ENCODE measurements around the gene BICD2.

The BICD2 gene

DNA sequence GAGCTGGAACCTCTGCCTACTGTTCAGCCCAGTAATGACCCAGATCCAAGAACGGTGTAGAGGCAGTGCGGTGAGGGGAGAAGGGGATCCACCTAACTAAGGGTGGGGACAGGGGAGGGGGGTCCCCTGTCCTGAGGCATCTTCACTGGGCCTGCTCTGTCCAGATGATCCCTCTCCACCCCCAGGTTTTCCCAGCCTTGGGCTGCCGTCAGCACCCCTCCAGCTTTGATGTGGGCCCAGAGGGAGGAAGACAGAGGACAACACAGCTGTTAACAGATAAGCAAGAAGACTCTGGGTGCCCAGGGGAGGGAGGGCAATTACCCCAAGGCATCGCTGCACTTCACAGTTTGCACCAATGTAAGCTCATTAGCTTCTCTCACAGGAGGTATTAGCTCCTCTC lies 19.3 kb downstream of the BICD2 start:
- H3K4me1 ChIP-seq (ENCODE audit: insufficient read depth, poor library complexity, severe bottlenecking): peaks cover 25% of the 10 kb centered on the region
- no peak for ATAC-seq (ENCODE audit: low read depth)
- TF ChIP-seq, protein P1, sequence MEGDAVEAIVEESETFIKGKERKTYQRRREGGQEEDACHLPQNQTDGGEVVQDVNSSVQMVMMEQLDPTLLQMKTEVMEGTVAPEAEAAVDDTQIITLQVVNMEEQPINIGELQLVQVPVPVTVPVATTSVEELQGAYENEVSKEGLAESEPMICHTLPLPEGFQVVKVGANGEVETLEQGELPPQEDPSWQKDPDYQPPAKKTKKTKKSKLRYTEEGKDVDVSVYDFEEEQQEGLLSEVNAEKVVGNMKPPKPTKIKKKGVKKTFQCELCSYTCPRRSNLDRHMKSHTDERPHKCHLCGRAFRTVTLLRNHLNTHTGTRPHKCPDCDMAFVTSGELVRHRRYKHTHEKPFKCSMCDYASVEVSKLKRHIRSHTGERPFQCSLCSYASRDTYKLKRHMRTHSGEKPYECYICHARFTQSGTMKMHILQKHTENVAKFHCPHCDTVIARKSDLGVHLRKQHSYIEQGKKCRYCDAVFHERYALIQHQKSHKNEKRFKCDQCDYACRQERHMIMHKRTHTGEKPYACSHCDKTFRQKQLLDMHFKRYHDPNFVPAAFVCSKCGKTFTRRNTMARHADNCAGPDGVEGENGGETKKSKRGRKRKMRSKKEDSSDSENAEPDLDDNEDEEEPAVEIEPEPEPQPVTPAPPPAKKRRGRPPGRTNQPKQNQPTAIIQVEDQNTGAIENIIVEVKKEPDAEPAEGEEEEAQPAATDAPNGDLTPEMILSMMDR (IDR thresholded peaks at IDR 0.05; ENCODE audit: poor library complexity, severe bottlenecking): no peak
- H3K27ac ChIP-seq (ENCODE audit: poor library complexity, severe bottlenecking): no peak overlapping the region
- H3K9me3 ChIP-seq (ENCODE audit: severe bottlenecking): no peaks in the 10 kb centered on the region
- H3K4me3 ChIP-seq (ENCODE audit: severe bottlenecking): no peak overlapping the region
- DNase-seq (ENCODE audit: low spot score): no peak
- no peaks in the 10 kb centered on the region for H3K36me3 ChIP-seq (ENCODE audit: low read depth)
- no peaks in the 10 kb centered on the region for H3K27me3 ChIP-seq (ENCODE audit: insufficient read depth, poor library complexity, severe bottlenecking)

DNA sequence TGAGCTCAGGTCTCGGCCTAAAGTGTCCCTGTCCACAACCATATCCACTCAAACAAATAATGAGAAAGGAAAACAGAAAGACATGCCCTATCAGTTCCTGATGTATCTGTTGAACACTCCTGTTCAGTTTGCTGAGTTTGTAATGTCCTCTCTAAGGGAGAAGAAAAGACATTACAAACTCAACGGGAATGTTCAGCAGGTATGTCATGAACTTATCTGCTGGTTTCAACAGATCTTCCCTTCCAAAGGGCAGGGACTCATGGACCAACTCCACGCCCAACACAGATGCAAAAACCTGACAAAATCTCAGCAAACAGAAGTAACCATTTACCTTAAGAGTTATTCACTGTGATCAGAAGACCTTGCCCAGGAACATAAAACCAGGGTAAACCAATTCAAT lies 23.7 kb downstream of the BICD2 start:
- peak overlapping the region; percentile 49 for H3K27ac ChIP-seq (ENCODE audit: poor library complexity, severe bottlenecking)

DNA sequence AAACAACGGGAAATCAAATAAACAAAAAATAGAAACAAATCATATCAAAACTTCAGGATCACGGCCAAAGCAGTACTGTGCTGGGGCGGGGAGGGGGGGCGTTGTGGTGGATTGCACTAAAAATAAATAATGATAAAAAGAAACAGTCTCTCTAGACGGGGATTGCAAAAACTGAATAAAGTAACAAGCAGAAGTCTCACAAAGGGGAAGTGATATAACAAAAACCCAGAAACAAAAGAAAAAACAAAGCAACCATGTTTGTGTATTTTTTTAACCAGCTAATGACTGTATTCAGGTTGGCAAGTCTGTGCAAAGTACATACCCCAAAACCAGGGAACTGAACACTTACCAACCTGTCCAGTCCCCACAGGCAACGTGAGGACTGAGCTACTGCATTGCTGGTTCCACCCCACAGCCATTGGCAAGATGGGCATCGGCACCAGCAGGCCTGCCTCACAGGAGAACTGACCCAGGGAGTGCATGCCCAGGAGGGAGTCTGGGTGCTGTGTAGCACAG lies 24.1 kb downstream of the BICD2 start:
- Histone ChIP-seq H3K27me3 (ENCODE audit: insufficient read depth, poor library complexity, severe bottlenecking) (no peaks in the 10 kb centered on the region), H3K9me3 (ENCODE audit: severe bottlenecking) (no peaks in the 10 kb centered on the region), H3K4me3 (ENCODE audit: severe bottlenecking) (no peak overlapping the region), H3K36me3 (ENCODE audit: low read depth) (no peaks in the 10 kb centered on the region), H3K4me1 (ENCODE audit: insufficient read depth, poor library complexity, severe bottlenecking) (peaks cover 51% of the 10 kb centered on the region), H3K27ac (ENCODE audit: poor library complexity, severe bottlenecking) (peak overlapping the region; percentile 49)
- TF ChIP-seq, protein P1 (IDR thresholded peaks at IDR 0.05; ENCODE audit: poor library complexity, severe bottlenecking): no peak
- ATAC-seq (ENCODE audit: low read depth): peak; percentile 3; the same call in 2 of the 3 replicates
- DNase-seq (ENCODE audit: low spot score): peak; percentile 46

More for the DNA sequence above, 23.7 kb downstream of the BICD2 start:
- peaks cover 47% of the 10 kb centered on the region for H3K4me1 ChIP-seq (ENCODE audit: insufficient read depth, poor library complexity, severe bottlenecking)
- TF ChIP-seq, protein P1 (IDR thresholded peaks at IDR 0.05; ENCODE audit: poor library complexity, severe bottlenecking): no peak
- peak; percentile 33 for ATAC-seq (ENCODE audit: low read depth)
- no peak for DNase-seq (ENCODE audit: low spot score)
- no peak overlapping the region for H3K4me3 ChIP-seq (ENCODE audit: severe bottlenecking)
- no peaks in the 10 kb centered on the region for H3K9me3 ChIP-seq (ENCODE audit: severe bottlenecking)
- no peaks in the 10 kb centered on the region for H3K36me3 ChIP-seq (ENCODE audit: low read depth)
- no peaks in the 10 kb centered on the region for H3K27me3 ChIP-seq (ENCODE audit: insufficient read depth, poor library complexity, severe bottlenecking)

DNA sequence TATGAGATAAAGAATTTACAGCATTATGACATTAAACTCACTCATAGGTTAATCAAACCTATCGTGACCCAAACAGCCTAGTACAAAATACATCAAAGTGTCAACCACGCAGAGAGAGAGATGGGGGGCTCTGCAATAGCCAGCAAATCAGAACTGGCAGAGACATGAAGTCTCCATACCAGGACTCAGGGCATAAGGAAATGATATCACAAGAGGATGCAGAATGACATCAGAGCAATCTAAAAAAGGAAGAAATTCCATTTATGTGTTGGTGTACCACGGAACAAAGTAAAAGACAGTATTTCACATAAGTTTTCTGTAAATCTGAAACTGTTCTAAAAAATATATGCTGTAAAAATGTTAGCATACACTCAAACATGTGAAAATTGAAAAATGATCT lies 24.6 kb downstream of the BICD2 start:
- Histone ChIP-seq H3K27ac (ENCODE audit: poor library complexity, severe bottlenecking) (peak overlapping the region; percentile 49), H3K4me1 (ENCODE audit: insufficient read depth, poor library complexity, severe bottlenecking) (peaks cover 51% of the 10 kb centered on the region)

More for the DNA sequence above, 24.6 kb downstream of the BICD2 start:
- Histone ChIP-seq H3K9me3 (ENCODE audit: severe bottlenecking) (no peaks in the 10 kb centered on the region), H3K36me3 (ENCODE audit: low read depth) (no peaks in the 10 kb centered on the region), H3K27me3 (ENCODE audit: insufficient read depth, poor library complexity, severe bottlenecking) (no peaks in the 10 kb centered on the region), H3K4me3 (ENCODE audit: severe bottlenecking) (no peak overlapping the region)
- DNase-seq (ENCODE audit: low spot score) (no peak), ATAC-seq (ENCODE audit: low read depth) (no peak)
- TF ChIP-seq, protein P1 (IDR thresholded peaks at IDR 0.05; ENCODE audit: poor library complexity, severe bottlenecking): no peak

Measured in RWPE2 (cell line).